ENCODE measurements around the gene ZNF79.

Gene ZNF79

GRCh38 chr9:127430415-127430814, 6.2 kb downstream of the ZNF79 start:
- DNase-seq, result no peak

GRCh38 chr9:127437497-127438264, 13.5 kb downstream of the ZNF79 start:
- no peak for DNase-seq

- no peak for DNase-seq
Measured at GRCh38 chr9:127438394-127438793, 14.2 kb downstream of the ZNF79 start.

- no peak for DNase-seq
Measured at GRCh38 chr9:127444283-127444920, 20.2 kb downstream of the ZNF79 start.

GRCh38 chr9:127444921-127445850, 21.0 kb downstream of the ZNF79 start:
- no peak for DNase-seq

GRCh38 chr9:127445851-127446712, 21.9 kb downstream of the ZNF79 start:
- DNase-seq, result no peak

GRCh38 chr9:127446713-127447415, 22.7 kb downstream of the ZNF79 start:
- DNase-seq, result no peak

GRCh38 chr9:127447416-127448111, 23.4 kb downstream of the ZNF79 start:
- no peak for DNase-seq

GRCh38 chr9:127448112-127448805, 24.1 kb downstream of the ZNF79 start:
- DNase-seq, result no peak

- no peak for DNase-seq
Measured at GRCh38 chr9:127449332-127449966, 25.3 kb downstream of the ZNF79 start.

- peak in 2 of 6 experiments; percentile 26 to 49 for DNase-seq
Measured at GRCh38 chr9:127450243-127450760, 26.1 kb downstream of the ZNF79 start.

GRCh38 chr9:127450830-127451607, 26.8 kb downstream of the ZNF79 start, which contains the start of the genes LRSAM1 and RPL12:
TSS of gene LRSAM1 (plus strand) at chr9:127451510. CDS start at chr9:127454528, 3,018 bp downstream.
TSS of gene RPL12 (minus strand) at chr9:127451406. CDS start at chr9:127451317, 89 bp downstream.
- DNase-seq, result peak; percentile 93 to 99 (median 98)

GRCh38 chr9:127451608-127451857, 27.4 kb downstream of the ZNF79 start:
- DNase-seq, result peak in 1 of 6 experiments; percentile 75

GRCh38 chr9:127451858-127452656, 27.9 kb downstream of the ZNF79 start:
- peak in 5 of 6 experiments; percentile 9 to 35 (median 19) for DNase-seq

- DNase-seq, result no peak
Measured at GRCh38 chr9:127452691-127453090, 28.5 kb downstream of the ZNF79 start.

GRCh38 chr9:127455324-127455992, 31.3 kb downstream of the ZNF79 start:
- peak in 3 of 6 experiments; percentile 5 to 16 (median 13) for DNase-seq

- DNase-seq, result no peak
Measured at GRCh38 chr9:127457191-127457878, 33.2 kb downstream of the ZNF79 start.

All from stimulated activated naive CD4-positive, alpha-beta T cell (primary cell).